ENCODE results near the gene KCNJ15. TPM values are rescaled to one million over a fixed set of nuclear protein-coding genes. Genes with fewer than 3 reads are reported as not detected.

KCNJ15 gene
- total RNA-seq, 2 experiments from 2014 or later: not detected

- ChIA-PET POLR2A (no interaction called here), CTCF (no interaction called here)
Measured at GRCh38 chr21:38265166-38265565, 8.4 kb downstream of the KCNJ15 start.

GRCh38 chr21:38266732-38267131, 9.9 kb downstream of the KCNJ15 start:
- Mint-ChIP-seq H3K27me3 (peaks cover 4% of the 10 kb centered on the region), H3K9me3 (no peaks in the 10 kb centered on the region), H3K36me3 (ENCODE audit: low read depth) (no peaks in the 10 kb centered on the region), H3K4me1 (peaks cover 4% of the 10 kb centered on the region), H3K4me3 (no peak overlapping the region), H3K27ac (no peak overlapping the region)
- ChIA-PET CTCF (interaction anchor here (1.1 kb wide), 1 partner anchor 13 kb away, joined by 4 read pairs; no protein-coding TSS in a partner anchor), POLR2A (no interaction called here)
- DNase-seq: no peak

More at GRCh38 chr21:38265166-38265565, 8.4 kb downstream of the KCNJ15 start:
- Mint-ChIP-seq H3K4me1 (peaks cover 4% of the 10 kb centered on the region), H3K27ac (no peak overlapping the region), H3K27me3 (peaks cover 7% of the 10 kb centered on the region), H3K4me3 (no peak overlapping the region), H3K36me3 (ENCODE audit: low read depth) (no peaks in the 10 kb centered on the region), H3K9me3 (no peaks in the 10 kb centered on the region)
- no peak for DNase-seq

GRCh38 chr21:38267136-38267755, 10.5 kb downstream of the KCNJ15 start:
- ChIA-PET CTCF (no interaction called here), POLR2A (no interaction called here)
- DNase-seq: no peak
- H3K9me3 Mint-ChIP-seq: no peaks in the 10 kb centered on the region
- no peaks in the 10 kb centered on the region for H3K36me3 Mint-ChIP-seq (ENCODE audit: low read depth)
- H3K27me3 Mint-ChIP-seq: peaks cover 4% of the 10 kb centered on the region
- H3K4me3 Mint-ChIP-seq: no peak overlapping the region
- no peak overlapping the region for H3K27ac Mint-ChIP-seq
- H3K4me1 Mint-ChIP-seq: peaks cover 4% of the 10 kb centered on the region

- Mint-ChIP-seq H3K27me3 (peaks cover 4% of the 10 kb centered on the region), H3K4me3 (no peak overlapping the region), H3K4me1 (peaks cover 4% of the 10 kb centered on the region), H3K9me3 (no peaks in the 10 kb centered on the region), H3K27ac (no peak overlapping the region), H3K36me3 (ENCODE audit: low read depth) (no peaks in the 10 kb centered on the region)
- CTCF ChIA-PET: interaction anchor here (1.1 kb wide), 1 partner anchor 9 kb away, joined by 3 read pairs; no protein-coding TSS in a partner anchor
- POLR2A ChIA-PET: no interaction called here
- DNase-seq: no peak
Measured at GRCh38 chr21:38267991-38268863, 11.4 kb downstream of the KCNJ15 start.

- H3K4me1 Mint-ChIP-seq: peaks cover 4% of the 10 kb centered on the region
- H3K27ac Mint-ChIP-seq: no peak overlapping the region
- H3K9me3 Mint-ChIP-seq: no peaks in the 10 kb centered on the region
- no peaks in the 10 kb centered on the region for H3K36me3 Mint-ChIP-seq (ENCODE audit: low read depth)
- POLR2A ChIA-PET: no interaction called here
- no peak overlapping the region for H3K4me3 Mint-ChIP-seq
- DNase-seq: no peak
- peaks cover 4% of the 10 kb centered on the region for H3K27me3 Mint-ChIP-seq
- CTCF ChIA-PET: interaction anchor here (1.1 kb wide), 1 partner anchor 9 kb away, joined by 3 read pairs; no protein-coding TSS in a partner anchor
Measured at GRCh38 chr21:38268864-38269575, 12.2 kb downstream of the KCNJ15 start.

- CTCF ChIA-PET: no interaction called here
- POLR2A ChIA-PET: no interaction called here
- Mint-ChIP-seq H3K4me3 (no peak overlapping the region), H3K36me3 (ENCODE audit: low read depth) (no peaks in the 10 kb centered on the region), H3K27ac (no peak overlapping the region), H3K9me3 (no peaks in the 10 kb centered on the region), H3K4me1 (peaks cover 4% of the 10 kb centered on the region), H3K27me3 (peaks cover 7% of the 10 kb centered on the region)
- DNase-seq: no peak
Measured at GRCh38 chr21:38269576-38269936, 12.8 kb downstream of the KCNJ15 start.

GRCh38 chr21:38272215-38272614, 15.4 kb downstream of the KCNJ15 start:
- Mint-ChIP-seq H3K9me3 (no peaks in the 10 kb centered on the region), H3K4me1 (peaks cover 4% of the 10 kb centered on the region), H3K36me3 (ENCODE audit: low read depth) (no peaks in the 10 kb centered on the region), H3K27me3 (peaks cover 7% of the 10 kb centered on the region), H3K27ac (no peak overlapping the region), H3K4me3 (no peak overlapping the region)
- ChIA-PET POLR2A (no interaction called here), CTCF (no interaction called here)
- DNase-seq: no peak

- ChIA-PET POLR2A (no interaction called here), CTCF (no interaction called here)
- H3K4me1 Mint-ChIP-seq: peaks cover 4% of the 10 kb centered on the region
- H3K27me3 Mint-ChIP-seq: peaks cover 7% of the 10 kb centered on the region
- H3K27ac Mint-ChIP-seq: no peak overlapping the region
- H3K4me3 Mint-ChIP-seq: no peak overlapping the region
- DNase-seq: no peak
- H3K36me3 Mint-ChIP-seq (ENCODE audit: low read depth): no peaks in the 10 kb centered on the region
- H3K9me3 Mint-ChIP-seq: no peaks in the 10 kb centered on the region
Measured at GRCh38 chr21:38273745-38274542, 17.2 kb downstream of the KCNJ15 start.

GRCh38 chr21:38277501-38278131, 20.8 kb downstream of the KCNJ15 start:
- ChIA-PET POLR2A (no interaction called here), CTCF (interaction anchor here (0.6 to 0.9 kb wide), 3 partner anchors 8 to 19 kb away, joined by 3 read pairs; no protein-coding TSS in a partner anchor)
- H3K4me1 Mint-ChIP-seq: no peaks in the 10 kb centered on the region
- H3K4me3 Mint-ChIP-seq: no peak overlapping the region
- no peak for DNase-seq
- no peak overlapping the region for H3K27ac Mint-ChIP-seq
- no peaks in the 10 kb centered on the region for H3K36me3 Mint-ChIP-seq (ENCODE audit: low read depth)
- H3K9me3 Mint-ChIP-seq: no peaks in the 10 kb centered on the region
- peaks cover 8% of the 10 kb centered on the region for H3K27me3 Mint-ChIP-seq

GRCh38 chr21:38280454-38280853, 23.7 kb downstream of the KCNJ15 start:
- CTCF ChIA-PET: no interaction called here
- Mint-ChIP-seq H3K27ac (no peak overlapping the region), H3K9me3 (no peaks in the 10 kb centered on the region), H3K36me3 (ENCODE audit: low read depth) (no peaks in the 10 kb centered on the region), H3K4me3 (no peak overlapping the region), H3K27me3 (peaks cover 4% of the 10 kb centered on the region), H3K4me1 (no peaks in the 10 kb centered on the region)
- POLR2A ChIA-PET: no interaction called here
- DNase-seq: no peak

- H3K27me3 Mint-ChIP-seq: peaks cover 4% of the 10 kb centered on the region
- ChIA-PET POLR2A (no interaction called here), CTCF (no interaction called here)
- H3K4me1 Mint-ChIP-seq: no peaks in the 10 kb centered on the region
- no peak for DNase-seq
- no peak overlapping the region for H3K4me3 Mint-ChIP-seq
- H3K27ac Mint-ChIP-seq: no peak overlapping the region
- H3K36me3 Mint-ChIP-seq (ENCODE audit: low read depth): no peaks in the 10 kb centered on the region
- no peaks in the 10 kb centered on the region for H3K9me3 Mint-ChIP-seq
Measured at GRCh38 chr21:38280867-38281266, 24.1 kb downstream of the KCNJ15 start.

- CTCF ChIA-PET: no interaction called here
- no peak for DNase-seq
- peaks cover 4% of the 10 kb centered on the region for H3K27me3 Mint-ChIP-seq
- no peaks in the 10 kb centered on the region for H3K36me3 Mint-ChIP-seq (ENCODE audit: low read depth)
- H3K9me3 Mint-ChIP-seq: no peaks in the 10 kb centered on the region
- H3K4me1 Mint-ChIP-seq: no peaks in the 10 kb centered on the region
- no peak overlapping the region for H3K27ac Mint-ChIP-seq
- H3K4me3 Mint-ChIP-seq: no peak overlapping the region
- POLR2A ChIA-PET: no interaction called here
Measured at GRCh38 chr21:38282921-38283320, 26.1 kb downstream of the KCNJ15 start.

Data from activated CD4-positive, alpha-beta T cell treated with anti-CD3 and anti-CD28 coated beads, Interleukin-2, amount 10 ng/mL, durations not matched to agents 7 days and 5 days (primary cell).